GM23338 (cell line): ENCODE measurements around the gene C1QTNF9. TPM values are rescaled to one million over a fixed set of nuclear protein-coding genes. Genes with fewer than 3 reads are reported as not detected.

ENCODE experiments used
- EZH2 ChIP-seq: fragments of 200-600 bp; sonication (generic); IDR thresholded peaks from one replicate; pipeline ENCODE4 v1.8.0; 2017; ENCODE audit warnings: antibody characterized with exemption, mild to moderate bottlenecking, low read depth; ENCODE audit not compliant: unreplicated experiment
- EZH2phosphoT487 ChIP-seq: fragments of 200-600 bp; sonication (generic); IDR thresholded peaks from one replicate; pipeline ENCODE4 v1.8.1; 2018; ENCODE audit warnings: antibody characterized with exemption; ENCODE audit not compliant: unreplicated experiment
- JUNB ChIP-seq: IDR thresholded peaks from one replicate; pipeline ENCODE4 v1.6.1; 2016; ENCODE audit warnings: antibody characterized with exemption; ENCODE audit not compliant: unreplicated experiment
- STAT1 ChIP-seq: IDR thresholded peaks from one replicate; pipeline ENCODE4 v1.6.1; 2016; ENCODE audit warnings: antibody characterized with exemption; ENCODE audit not compliant: unreplicated experiment
- ZNF114 ChIP-seq: fragments of 250-450 bp; sonication (Bioruptor Pico); IDR thresholded peaks from 2 replicates; pipeline ENCODE4 v1.5.0; 2020; ENCODE audit warnings: mild to moderate bottlenecking, moderate library complexity
- ZNF331 ChIP-seq: fragments of 250-450 bp; sonication (Bioruptor Pico); IDR thresholded peaks from 2 replicates; pipeline ENCODE4 v1.5.0; 2020; ENCODE audit warnings: low read depth, mild to moderate bottlenecking, moderate library complexity
- polyA plus RNA-seq: library from polyadenylated mRNA; unstranded; fragments of >200 nt; fragmentation: Nextera tagmentation; extraction: Ambion mirVana; gene quantifications from 2 replicates; pipeline ENCODE4 v1.2.1, GENCODE V29; 2016
- total RNA-seq: library from RNA; depleted of rRNA; stranded (reverse); fragments of >200 nt; shearing (Covaris generic); gene quantifications from 2 replicates; pipeline ENCODE4 v1.2.3, GENCODE V29; 2014
- TF ChIP-seq, protein P1 (sequence below): fragments of 250-450 bp; sonication (Bioruptor Pico); IDR thresholded peaks from 2 replicates; pipeline ENCODE4 v1.5.0; 2020; ENCODE audit warnings: mild to moderate bottlenecking, moderate library complexity
- TF ChIP-seq, protein P2 (sequence below), 2 experiments: fragments of 200-600 bp in 1 of 2; sonication (generic) in 1 of 2; conservative IDR thresholded peaks; 2 replicates each; pipeline versions ENCODE4 v1.5.1 to v1.6.1; 2016 to 2017; ENCODE audit warnings: antibody characterized with exemption in 2 of 2, low read depth in 2 of 2, mild to moderate bottlenecking in 2 of 2, moderate library complexity in 1 of 2

Gene C1QTNF9
- total and polyA plus RNA-seq, 2 experiments from 2014 or later = not detected

DNA sequence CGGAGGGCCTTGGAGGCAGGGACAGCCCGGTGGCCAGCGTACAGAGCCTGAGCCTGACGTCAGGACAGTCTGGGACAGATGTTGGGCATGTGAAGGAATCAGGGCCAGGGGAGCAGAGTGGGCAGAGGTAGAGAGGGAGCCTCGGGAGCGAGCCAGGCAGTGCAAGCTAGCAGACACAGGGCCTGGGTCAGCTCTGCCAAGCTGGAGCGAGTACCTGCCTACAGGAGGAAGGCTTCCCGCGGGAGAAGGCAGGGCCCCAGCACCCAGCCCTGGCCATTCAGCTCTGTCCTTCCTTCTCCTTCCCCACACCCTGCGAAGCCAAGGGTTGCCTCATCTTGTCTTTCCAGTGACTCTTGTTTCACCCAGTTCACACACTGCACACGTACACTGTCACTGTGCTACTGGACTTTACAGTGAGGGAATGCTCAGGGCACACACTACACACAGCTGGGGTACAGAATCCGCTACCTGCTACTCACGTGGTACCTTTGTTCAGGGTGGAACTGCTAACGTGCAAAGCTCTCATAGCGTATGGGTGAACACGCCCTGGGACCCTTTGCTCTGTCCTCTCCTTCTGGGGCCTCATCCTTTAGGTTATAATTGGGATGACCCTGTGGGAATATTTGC, 9.8 kb upstream of the C1QTNF9 start (continued):
- TF ChIP-seq, protein P1, sequence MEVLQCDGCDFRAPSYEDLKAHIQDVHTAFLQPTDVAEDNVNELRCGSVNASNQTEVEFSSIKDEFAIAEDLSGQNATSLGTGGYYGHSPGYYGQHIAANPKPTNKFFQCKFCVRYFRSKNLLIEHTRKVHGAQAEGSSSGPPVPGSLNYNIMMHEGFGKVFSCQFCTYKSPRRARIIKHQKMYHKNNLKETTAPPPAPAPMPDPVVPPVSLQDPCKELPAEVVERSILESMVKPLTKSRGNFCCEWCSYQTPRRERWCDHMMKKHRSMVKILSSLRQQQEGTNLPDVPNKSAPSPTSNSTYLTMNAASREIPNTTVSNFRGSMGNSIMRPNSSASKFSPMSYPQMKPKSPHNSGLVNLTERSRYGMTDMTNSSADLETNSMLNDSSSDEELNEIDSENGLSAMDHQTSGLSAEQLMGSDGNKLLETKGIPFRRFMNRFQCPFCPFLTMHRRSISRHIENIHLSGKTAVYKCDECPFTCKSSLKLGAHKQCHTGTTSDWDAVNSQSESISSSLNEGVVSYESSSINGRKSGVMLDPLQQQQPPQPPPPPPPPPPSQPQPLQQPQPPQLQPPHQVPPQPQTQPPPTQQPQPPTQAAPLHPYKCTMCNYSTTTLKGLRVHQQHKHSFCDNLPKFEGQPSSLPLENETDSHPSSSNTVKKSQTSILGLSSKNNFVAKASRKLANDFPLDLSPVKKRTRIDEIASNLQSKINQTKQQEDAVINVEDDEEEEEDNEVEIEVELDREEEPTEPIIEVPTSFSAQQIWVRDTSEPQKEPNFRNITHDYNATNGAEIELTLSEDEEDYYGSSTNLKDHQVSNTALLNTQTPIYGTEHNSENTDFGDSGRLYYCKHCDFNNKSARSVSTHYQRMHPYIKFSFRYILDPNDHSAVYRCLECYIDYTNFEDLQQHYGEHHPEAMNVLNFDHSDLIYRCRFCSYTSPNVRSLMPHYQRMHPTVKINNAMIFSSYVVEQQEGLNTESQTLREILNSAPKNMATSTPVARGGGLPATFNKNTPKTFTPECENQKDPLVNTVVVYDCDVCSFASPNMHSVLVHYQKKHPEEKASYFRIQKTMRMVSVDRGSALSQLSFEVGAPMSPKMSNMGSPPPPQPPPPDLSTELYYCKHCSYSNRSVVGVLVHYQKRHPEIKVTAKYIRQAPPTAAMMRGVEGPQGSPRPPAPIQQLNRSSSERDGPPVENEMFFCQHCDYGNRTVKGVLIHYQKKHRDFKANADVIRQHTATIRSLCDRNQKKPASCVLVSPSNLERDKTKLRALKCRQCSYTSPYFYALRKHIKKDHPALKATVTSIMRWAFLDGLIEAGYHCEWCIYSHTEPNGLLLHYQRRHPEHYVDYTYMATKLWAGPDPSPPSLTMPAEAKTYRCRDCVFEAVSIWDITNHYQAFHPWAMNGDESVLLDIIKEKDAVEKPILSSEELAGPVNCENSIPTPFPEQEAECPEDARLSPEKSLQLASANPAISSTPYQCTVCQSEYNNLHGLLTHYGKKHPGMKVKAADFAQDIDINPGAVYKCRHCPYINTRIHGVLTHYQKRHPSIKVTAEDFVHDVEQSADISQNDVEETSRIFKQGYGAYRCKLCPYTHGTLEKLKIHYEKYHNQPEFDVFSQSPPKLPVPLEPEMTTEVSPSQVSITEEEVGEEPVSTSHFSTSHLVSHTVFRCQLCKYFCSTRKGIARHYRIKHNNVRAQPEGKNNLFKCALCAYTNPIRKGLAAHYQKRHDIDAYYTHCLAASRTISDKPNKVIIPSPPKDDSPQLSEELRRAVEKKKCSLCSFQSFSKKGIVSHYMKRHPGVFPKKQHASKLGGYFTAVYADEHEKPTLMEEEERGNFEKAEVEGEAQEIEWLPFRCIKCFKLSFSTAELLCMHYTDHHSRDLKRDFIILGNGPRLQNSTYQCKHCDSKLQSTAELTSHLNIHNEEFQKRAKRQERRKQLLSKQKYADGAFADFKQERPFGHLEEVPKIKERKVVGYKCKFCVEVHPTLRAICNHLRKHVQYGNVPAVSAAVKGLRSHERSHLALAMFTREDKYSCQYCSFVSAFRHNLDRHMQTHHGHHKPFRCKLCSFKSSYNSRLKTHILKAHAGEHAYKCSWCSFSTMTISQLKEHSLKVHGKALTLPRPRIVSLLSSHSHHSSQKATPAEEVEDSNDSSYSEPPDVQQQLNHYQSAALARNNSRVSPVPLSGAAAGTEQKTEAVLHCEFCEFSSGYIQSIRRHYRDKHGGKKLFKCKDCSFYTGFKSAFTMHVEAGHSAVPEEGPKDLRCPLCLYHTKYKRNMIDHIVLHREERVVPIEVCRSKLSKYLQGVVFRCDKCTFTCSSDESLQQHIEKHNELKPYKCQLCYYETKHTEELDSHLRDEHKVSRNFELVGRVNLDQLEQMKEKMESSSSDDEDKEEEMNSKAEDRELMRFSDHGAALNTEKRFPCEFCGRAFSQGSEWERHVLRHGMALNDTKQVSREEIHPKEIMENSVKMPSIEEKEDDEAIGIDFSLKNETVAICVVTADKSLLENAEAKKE (CRISPR knock-in tag) = no peak
- TF ChIP-seq EZH2phosphoT487 = no peak
- no peak for TF ChIP-seq STAT1
- no peak for TF ChIP-seq JUNB
- no peak for TF ChIP-seq ZNF114 (CRISPR knock-in tag)
- no peak for TF ChIP-seq ZNF331 (CRISPR knock-in tag)
- TF ChIP-seq EZH2 = no peak
- TF ChIP-seq, protein P2, sequence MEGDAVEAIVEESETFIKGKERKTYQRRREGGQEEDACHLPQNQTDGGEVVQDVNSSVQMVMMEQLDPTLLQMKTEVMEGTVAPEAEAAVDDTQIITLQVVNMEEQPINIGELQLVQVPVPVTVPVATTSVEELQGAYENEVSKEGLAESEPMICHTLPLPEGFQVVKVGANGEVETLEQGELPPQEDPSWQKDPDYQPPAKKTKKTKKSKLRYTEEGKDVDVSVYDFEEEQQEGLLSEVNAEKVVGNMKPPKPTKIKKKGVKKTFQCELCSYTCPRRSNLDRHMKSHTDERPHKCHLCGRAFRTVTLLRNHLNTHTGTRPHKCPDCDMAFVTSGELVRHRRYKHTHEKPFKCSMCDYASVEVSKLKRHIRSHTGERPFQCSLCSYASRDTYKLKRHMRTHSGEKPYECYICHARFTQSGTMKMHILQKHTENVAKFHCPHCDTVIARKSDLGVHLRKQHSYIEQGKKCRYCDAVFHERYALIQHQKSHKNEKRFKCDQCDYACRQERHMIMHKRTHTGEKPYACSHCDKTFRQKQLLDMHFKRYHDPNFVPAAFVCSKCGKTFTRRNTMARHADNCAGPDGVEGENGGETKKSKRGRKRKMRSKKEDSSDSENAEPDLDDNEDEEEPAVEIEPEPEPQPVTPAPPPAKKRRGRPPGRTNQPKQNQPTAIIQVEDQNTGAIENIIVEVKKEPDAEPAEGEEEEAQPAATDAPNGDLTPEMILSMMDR (conservative IDR thresholded peaks at IDR 0.05; ENCODE audit: low read depth in 2 of 2) = no peak
